Middle frontal gyrus (tissue), 1 donor: Measurements from ENCODE around the gene NFU1.

Source experiments
- DNase-seq: peaks from one replicate; pipeline ENCODE4 v3.0.0-alpha.2; 2015; ENCODE audit warnings: low spot score; ENCODE audit errors: extremely low spot score

The NFU1 gene

DNA sequence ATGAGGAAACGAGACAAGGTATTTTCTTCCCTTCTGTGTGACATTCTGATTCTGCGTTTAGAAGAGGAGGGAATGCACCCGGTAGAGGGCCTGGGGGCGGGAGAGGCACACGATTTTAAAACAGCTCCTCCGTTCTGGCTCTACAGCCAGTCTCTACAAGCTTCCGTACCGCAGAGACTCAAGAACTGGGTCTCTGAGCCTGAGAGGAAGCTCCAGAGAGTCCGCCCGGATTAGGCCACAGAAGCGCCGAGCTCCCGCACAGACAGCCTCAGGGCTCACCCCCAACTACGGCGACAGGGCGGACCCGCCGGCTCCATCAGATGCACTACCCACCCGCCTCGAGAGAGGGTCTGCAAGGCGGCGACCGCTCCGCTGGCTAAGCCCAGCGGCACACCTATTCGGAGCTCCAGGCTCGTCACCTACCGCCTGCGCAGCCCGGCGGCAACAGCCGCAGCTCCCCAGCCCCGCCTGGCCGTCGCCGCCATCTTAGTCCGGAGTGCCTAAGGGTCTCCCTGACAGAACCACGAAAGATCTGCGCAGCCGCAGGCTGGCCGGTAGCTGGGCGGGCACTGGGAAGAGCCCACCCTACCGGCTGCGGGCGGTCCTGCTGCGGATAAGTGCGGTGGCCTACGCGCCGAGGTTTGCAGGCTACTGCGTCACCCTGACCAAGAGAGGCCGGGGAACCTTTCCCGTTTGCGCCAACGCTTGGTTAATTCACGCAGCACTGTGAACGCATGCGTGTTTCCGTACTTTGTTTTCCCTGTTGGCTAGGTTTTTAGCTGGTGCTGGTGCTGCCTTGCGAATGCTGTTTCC, at the start of gene NFU1:
Gene NFU1 (minus strand): TSS at position 498 of the 813 bp plus-strand sequence. CDS start 13 bp downstream, at position 485.
- DNase-seq, result peak; percentile 86

DNA sequence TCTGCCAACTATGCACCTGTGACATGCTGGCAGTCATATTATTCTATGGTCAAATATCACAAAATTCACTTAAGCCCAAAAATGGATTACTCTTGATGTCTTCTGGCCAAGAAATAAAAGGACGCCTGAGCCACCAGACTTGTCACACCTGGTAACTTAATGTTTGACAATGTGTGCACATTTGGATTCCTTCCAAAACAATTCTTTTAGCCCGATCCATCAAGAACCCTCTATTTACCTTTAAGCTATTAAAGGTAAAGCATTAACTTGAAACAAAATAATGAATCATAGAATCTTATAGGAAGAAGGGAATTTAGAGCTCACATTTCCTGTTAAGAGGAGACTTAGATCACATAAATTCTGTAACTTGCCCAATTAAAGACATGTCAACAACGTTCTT, 46.5 kb upstream of the NFU1 start:
- no peak for DNase-seq

DNA sequence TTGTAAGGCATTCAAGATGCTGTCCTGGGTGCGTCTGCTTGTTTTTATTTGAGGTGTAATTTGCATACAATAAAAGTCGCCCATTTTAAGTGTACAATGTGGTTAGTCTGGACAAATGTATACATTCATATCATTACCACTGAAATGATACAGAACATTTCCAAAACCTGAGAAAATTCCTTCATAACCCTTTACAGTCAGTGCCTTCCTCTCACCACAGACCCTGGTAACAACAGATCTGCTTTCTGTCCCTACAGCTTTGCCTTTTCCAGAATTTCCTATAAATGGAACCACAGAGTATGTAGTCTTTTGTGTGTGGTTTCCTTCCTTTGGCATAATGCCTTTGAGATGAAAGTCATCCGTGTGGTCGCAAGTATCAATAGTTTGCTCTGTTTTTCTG, 45.8 kb upstream of the NFU1 start:
- DNase-seq, result no peak

DNA sequence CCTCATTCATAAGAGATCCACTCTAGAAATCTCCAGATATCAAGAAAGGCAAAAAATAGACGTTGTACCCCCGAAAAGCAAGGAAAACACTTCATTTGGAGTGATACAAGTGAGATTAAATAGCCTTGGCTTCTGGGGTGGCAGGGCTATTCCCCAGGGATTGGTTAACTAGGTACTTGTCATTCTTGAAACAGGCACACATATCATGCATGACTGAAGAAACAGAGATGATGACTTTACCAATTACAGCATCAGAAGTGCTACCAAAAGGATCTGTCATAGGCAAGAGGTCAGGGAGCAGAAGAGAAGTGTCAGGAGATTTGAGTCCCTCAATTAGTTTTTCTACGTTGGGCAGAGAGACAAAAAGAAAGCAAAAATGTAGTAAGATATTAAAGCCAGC, 45.2 kb upstream of the NFU1 start:
- DNase-seq, result no peak

DNA sequence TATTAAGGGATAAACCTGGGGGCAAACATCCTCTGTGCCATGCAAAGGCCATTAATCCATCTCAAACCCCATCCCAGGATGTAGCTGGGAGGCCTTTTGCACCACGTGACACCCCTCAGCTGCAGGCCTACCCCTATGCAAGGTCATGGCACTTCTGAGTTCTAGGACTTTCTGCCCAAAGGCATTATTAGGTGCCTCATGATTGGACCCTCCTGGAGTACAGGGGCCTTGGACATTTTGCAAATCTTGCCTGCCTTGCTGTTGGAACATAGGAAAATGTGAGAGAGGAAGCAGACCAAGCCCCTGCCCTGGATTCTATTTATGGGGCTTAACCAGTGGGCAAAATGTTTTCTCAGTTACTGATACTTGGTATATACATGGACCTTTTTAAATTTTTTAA, 44.2 kb upstream of the NFU1 start:
- no peak for DNase-seq

DNA sequence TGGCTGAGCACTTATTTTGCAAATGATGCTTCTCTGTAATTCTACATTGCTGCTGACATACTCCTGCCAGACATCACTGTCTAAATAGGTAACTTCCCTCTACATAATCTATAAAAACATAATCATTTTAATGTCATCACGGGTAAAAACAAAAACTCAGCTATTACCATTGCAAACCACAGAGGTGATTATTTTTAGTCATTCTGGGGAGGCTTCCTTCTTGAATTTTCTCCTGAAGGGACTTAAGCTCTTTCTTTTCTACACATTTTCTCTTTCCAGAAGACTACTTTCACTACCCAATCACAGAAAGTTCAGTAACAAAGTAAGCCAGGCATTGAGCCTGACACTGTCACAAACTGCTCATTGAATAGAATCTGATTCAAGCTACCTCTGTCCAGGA, 40.4 kb upstream of the NFU1 start:
- DNase-seq, result no peak

- DNase-seq, result no peak
Observed at GRCh38 chr2:69474688-69475087, 37.5 kb upstream of the NFU1 start.

- DNase-seq, result no peak
Observed at GRCh38 chr2:69471793-69472192, 34.6 kb upstream of the NFU1 start.

GRCh38 chr2:69470911-69471310, 33.7 kb upstream of the NFU1 start:
- DNase-seq, result no peak

- no peak for DNase-seq
Observed at GRCh38 chr2:69469784-69470183, 32.5 kb upstream of the NFU1 start.

DNA sequence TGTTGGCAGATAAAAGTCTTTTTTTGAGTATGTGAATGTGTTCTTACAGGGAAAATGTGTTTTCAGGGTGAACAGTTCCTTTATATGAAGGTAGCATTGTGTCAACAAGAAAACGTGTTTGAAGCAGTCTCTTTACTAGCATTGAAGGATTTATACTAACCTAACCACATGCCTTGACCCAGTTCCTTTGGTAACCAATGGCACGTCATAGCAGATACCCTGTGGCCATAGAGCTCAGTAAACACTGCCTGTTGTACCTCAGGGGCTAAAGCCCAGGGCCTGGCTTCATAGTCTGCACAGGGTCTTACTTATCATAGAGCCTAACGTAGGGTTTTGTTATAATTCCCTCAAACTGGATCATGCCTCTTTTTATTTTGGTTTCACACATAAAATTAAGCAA, 32.1 kb upstream of the NFU1 start:
- no peak for DNase-seq

DNA sequence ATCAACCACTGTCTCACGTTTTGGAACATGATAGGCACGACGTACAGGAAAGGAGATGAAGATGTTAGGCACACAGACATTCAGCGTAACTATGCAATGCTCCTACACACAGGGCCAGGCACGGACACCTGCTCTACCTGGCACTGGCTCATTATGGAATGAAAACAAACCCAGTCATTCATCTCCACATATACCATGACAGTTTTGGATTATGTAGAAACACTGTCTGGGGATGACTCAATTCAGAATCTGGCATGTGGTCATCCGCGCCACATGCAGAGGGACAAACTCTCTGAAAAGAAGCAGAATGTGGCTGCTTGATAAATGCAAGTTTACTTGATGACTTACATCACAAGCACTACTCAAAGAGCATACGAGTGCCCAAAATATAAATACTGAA, 29.5 kb upstream of the NFU1 start:
- no peak for DNase-seq

GRCh38 chr2:69465513-69466456, 28.6 kb upstream of the NFU1 start:
- no peak for DNase-seq

DNA sequence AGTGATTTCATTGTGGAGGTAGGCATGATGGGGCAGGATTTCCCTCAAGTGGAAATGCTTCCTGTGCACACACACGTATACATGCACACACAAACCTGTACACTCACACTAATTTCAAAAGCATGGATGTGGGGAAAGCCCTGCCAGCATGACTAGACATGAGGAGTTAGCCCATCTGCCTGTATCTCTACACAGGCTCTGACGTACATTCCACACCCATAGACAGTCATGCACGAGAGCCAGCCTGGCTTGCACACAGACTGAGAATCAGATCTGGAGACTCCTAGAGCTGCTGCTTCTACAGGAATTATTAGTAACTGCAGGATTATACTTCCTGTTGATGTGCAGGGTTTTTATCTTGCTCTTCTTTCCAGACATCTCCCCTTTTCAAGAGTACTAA, 27.3 kb upstream of the NFU1 start:
- no peak for DNase-seq

DNA sequence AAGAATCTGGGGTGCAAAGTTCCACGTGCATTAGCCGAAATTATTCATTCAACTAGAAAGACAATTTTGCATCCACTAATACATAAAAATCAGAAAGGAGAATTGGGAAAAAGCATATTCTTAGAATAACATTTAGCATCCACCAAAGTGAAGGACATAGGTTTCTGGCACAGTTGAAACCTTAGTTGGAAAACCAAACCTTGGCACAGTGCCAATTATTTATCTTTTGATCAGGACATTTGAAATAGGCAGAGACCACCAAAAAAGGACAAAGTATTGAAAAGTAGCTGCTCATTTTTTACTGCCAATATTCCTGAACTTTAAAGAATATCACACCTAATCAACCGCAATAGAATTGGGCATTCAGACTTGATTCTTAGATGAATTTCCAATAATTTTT, 25.5 kb upstream of the NFU1 start:
- no peak for DNase-seq

DNA sequence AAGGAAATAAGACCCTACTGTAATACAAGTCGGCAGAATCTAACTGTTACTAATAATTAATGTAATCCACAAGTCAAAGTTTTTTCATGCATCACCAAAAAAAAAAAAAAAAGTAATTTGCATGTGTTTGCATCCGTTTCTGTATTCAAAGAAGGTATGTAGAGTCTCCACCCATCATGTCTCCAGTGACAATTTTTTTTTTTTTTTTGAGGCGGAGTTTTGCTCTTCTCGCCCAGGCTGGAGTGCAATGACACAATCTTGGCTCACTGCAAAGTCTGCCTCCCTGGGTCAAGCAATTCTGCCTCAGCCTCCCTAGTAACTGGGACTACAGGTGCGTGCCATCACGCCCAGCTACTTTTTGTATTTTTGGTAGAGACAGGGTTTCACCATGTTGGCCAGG, 24.2 kb upstream of the NFU1 start:
- DNase-seq, result no peak

DNA sequence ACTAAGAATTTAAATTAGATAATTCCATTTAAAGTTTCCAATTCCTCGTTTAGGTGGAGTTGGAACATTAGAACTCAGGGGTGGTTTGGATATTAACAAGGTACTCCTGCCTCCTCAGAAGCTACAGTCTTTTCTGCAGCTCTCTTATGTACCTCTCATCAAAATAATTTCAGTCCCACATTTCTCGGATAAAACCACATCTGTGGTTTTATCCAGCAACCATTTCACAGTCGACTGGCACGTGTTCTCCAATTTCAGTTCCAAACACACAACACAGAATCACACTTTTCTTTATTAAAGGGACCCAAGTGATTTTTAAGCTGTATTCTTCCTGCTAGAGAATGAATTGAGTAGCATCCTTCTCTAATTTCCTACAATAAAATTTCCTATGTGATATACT, 22.7 kb upstream of the NFU1 start:
- DNase-seq, result no peak

DNA sequence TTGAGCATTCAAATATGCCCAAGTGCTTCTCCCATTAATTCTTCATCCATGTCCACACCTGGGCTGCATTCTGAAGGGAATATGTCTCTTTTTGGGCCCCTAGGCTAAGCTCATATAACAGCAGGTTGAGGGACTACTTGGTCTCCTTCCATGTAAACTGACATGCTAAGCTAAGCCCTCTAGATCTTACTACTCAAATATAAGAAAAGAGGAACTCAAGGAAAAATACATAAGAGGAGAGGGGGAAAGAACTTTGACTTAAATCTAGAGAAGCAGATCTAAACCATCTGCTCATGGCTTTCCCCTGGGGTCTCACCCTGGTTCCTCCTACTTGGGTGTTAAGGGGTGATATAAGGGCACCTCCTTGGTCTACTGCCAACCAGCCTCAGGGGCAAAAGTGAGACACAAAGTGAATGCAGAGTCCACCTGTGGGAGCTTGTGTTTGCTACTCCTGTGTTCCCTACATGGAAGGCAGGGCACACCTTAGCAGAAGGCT, 19.8 kb upstream of the NFU1 start:
- no peak for DNase-seq

GRCh38 chr2:69456154-69456553, 18.9 kb upstream of the NFU1 start:
- DNase-seq, result no peak

DNA sequence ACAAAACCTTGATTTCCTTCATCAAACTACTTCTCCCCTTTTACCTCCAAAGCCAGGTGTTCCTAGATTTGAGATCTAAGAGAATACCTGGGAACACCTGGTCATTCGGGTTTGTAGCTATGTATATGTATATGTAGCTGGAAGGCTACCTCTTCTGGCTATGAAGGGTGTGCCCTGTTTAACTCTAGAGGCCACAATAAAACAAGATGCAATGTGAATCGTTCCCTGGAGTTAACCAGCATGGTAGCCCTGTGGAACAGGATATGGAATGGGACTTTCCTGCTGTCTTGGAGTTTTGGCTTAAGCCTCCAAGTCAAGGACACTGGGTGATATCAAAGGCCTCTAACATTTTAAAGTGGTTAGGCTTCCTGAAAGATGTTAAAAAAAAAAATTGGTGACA, 17.7 kb upstream of the NFU1 start:
- no peak for DNase-seq

DNA sequence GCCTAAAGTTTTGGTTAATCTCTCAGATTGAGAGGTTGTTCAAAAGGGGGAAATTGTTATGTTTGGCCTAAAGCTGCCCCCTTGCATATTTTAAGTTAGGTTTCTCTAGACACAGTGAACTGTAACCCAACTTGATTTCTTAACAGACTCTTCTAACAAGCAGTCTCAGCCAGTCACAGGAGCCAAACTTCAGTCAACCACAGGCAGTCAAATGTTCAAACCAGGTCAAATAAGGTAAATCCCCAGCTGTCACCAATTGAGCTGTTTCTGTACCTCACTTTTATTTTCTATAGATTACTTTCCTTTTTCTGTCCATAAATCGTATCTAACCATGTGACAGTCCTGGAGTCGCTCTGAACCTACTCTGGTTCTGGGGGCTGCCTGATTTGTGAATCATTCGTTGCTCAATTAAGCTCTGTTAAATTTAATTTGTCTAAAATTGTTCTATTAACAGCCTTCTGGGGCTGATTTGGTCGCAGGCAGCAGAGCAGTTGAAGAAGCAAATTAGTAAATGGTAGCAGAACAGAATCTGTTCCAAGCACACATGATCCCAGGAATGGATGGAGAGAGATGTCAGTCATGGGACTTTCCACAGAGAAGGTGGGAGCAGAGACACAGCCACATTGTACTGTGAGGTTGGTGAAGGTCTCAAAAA, 16.4 kb upstream of the NFU1 start:
- no peak for DNase-seq

GRCh38 chr2:69452687-69453086, 15.5 kb upstream of the NFU1 start:
- DNase-seq, result no peak
